ENCODE results near the gene LGI1.

The LGI1 gene

GRCh38 chr10:93755443-93756116, 2.2 kb upstream of the LGI1 start:
- no peak for DNase-seq

GRCh38 chr10:93756118-93756517, 1.6 kb upstream of the LGI1 start:
- DNase-seq, result no peak

- DNase-seq, result no peak
Measured at GRCh38 chr10:93757136-93757535, 600 bp upstream of the LGI1 start.

- DNase-seq, result no peak
Measured at GRCh38 chr10:93758508-93758885, 761 bp downstream of the LGI1 start.

- no peak for DNase-seq
Measured at GRCh38 chr10:93758891-93759410, 1.2 kb downstream of the LGI1 start.

- no peak for DNase-seq
Measured at GRCh38 chr10:93760490-93760889, 2.8 kb downstream of the LGI1 start.

- DNase-seq, result no peak
Measured at GRCh38 chr10:93762979-93763391, 5.2 kb downstream of the LGI1 start.

GRCh38 chr10:93766918-93767317, 9.2 kb downstream of the LGI1 start:
- no peak for DNase-seq

GRCh38 chr10:93767724-93768399, 10.1 kb downstream of the LGI1 start:
- no peak for DNase-seq

- no peak for DNase-seq
Measured at GRCh38 chr10:93768892-93769291, 11.2 kb downstream of the LGI1 start.

GRCh38 chr10:93771354-93771753, 13.6 kb downstream of the LGI1 start:
- DNase-seq, result no peak

GRCh38 chr10:93773120-93773519, 15.4 kb downstream of the LGI1 start:
- no peak for DNase-seq

GRCh38 chr10:93773705-93774104, 16.0 kb downstream of the LGI1 start:
- no peak for DNase-seq

- DNase-seq, result no peak
Measured at GRCh38 chr10:93775356-93775755, 17.6 kb downstream of the LGI1 start.

- no peak for DNase-seq
Measured at GRCh38 chr10:93777092-93777491, 19.4 kb downstream of the LGI1 start.

GRCh38 chr10:93784059-93784458, 26.3 kb downstream of the LGI1 start:
- DNase-seq, result no peak

- no peak for DNase-seq
Measured at GRCh38 chr10:93788413-93789208, 30.9 kb downstream of the LGI1 start.

- DNase-seq, result no peak
Measured at GRCh38 chr10:93790439-93790838, 32.7 kb downstream of the LGI1 start.

GRCh38 chr10:93796167-93796566, 38.4 kb downstream of the LGI1 start:
- DNase-seq, result no peak

- no peak for DNase-seq
Measured at GRCh38 chr10:93797825-93798224, 40.1 kb downstream of the LGI1 start.

GRCh38 chr10:93799155-93799708, 41.5 kb downstream of the LGI1 start:
- no peak for DNase-seq

- DNase-seq, result no peak
Measured at GRCh38 chr10:93804200-93804599, 46.5 kb downstream of the LGI1 start.

- DNase-seq, result no peak
Measured at GRCh38 chr10:93806903-93807302, 49.2 kb downstream of the LGI1 start.

Measured in CD4-positive, alpha-beta T cell treated with Interleukin-12 subunit alpha and Interleukin-12 subunit beta, for 1 hour (primary cell).